ENCODE data around the gene SLC49A3. TPM values are rescaled to one million over a fixed set of nuclear protein-coding genes. Genes with fewer than 3 reads are reported as not detected.
"Not testable (repeated sequence)": the region's sequence is repeated elsewhere in the genome, so short reads cannot be mapped to it uniquely, and the experiment has no call there.

SLC49A3 gene
- polyA plus RNA-seq (ENCODE audit: insufficient read length in 3 of 3): 1 to 10 TPM; 3.7 to 6.3 (median 3.8) TPM
- long read RNA-seq, donor 1: 0 reads
- long read RNA-seq, donor 2, partial matches to known transcripts: 0 of 1 reads
- long read RNA-seq, donor 2, other reads (novel, unspliced or antisense): 0 of 1 reads
- long read RNA-seq, donor 3: 0 reads
- long read RNA-seq, donor 4, partial matches to known transcripts: 6 of 6 reads
- long read RNA-seq, donor 4, other reads (novel, unspliced or antisense): 0 of 6 reads
- long read RNA-seq, donor 5: 0 reads
- long read RNA-seq, donor 6: 0 reads
- long read RNA-seq, donor 7, partial matches to known transcripts: 0 of 1 reads
- long read RNA-seq, donor 7, other reads (novel, unspliced or antisense): 0 of 1 reads
- long read RNA-seq, donor 8: 0 reads
- long read RNA-seq, donor 9: 0 reads
- long read RNA-seq, donor 10, partial matches to known transcripts: 6 of 15 reads
- long read RNA-seq, donor 10, other reads (novel, unspliced or antisense): 9 of 15 reads
- long read RNA-seq, donor 11: 0 reads
- long read RNA-seq, donor 12, partial matches to known transcripts: 0 of 1 reads
- long read RNA-seq, donor 12, other reads (novel, unspliced or antisense): 0 of 1 reads
- long read RNA-seq, donor 13: 0 reads
- long read RNA-seq, donor 14: 0 reads
- long read RNA-seq, donor 15: 0 reads
- long read RNA-seq, donor 16: 0 reads

DNA sequence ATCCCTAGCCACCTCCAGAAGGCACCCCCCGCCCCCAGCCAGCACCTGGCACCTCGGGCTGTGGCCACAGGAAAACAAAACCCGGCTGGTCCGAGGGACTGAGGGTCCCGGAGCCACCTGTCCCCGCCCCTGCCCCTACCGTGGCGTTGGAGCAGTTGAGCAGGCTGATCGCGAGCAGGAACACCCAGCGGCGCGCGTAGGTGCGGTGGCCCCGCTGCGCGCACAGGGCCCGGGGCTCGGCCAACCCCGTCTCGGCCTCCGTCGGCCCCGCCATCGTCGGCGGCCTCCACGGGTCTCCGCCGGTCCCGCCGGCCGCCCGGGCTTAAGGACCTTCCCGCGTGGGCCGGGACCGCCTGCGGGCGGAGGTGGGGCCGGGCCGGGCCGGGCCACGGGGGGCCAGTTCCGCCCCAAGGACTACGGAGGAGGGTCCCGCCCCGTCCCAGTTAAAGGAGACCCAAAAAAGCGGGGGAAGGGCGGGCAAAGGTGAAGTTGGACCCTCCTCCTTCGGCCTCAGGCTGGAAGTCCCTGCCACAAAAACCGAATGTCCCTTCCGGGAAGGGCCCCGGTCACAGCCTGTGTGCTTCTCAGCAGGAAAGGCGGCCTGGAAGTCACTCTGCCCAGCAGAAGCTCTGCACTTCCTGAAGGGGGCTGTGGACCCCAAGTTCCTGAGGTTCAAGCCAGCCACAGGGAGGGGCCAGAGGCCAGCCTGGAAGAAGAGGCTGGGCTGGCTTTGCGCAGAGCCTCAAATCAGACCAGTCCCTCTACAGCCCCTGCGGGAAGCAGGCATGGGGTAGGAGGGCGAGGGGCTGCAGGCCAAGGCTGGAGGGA lies at the start of gene SLC49A3:
SLC49A3 (minus strand) TSS at position 298 of the 828 bp plus-strand sequence; CDS start at position 274, 24 bp downstream.
- no peak for DNase-seq (ENCODE audit: extremely low read depth in 1 of 11, low read depth in 9 of 11, low spot score in 4 of 11)

GRCh38 chr4:736561-736960 lies 47.6 kb upstream of the SLC49A3 start:
- DNase-seq (ENCODE audit: extremely low read depth in 1 of 11, low read depth in 9 of 11, low spot score in 4 of 11): not testable (repeated sequence)

DNA sequence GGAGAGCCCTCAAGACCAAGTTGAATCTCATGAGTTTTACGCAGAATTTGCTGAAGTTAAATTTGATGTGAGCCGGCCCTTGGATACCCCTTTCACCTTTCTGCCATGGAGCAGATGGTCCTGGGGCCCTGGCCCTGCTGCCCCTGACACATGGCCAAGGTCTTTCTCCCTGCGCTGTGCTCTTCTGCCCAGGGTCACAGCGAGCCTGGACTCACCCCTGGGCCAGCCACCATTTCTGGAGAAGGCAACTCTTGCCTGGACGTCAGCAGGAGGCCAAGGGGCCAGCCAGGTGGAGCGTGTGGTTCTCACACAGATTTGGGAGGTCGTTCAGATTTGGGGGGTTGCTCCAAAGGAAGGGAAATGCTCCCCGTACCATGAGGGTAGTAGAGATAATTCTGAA lies 46.6 kb upstream of the SLC49A3 start:
- DNase-seq (ENCODE audit: extremely low read depth in 1 of 11, low read depth in 9 of 11, low spot score in 4 of 11): no peak

DNA sequence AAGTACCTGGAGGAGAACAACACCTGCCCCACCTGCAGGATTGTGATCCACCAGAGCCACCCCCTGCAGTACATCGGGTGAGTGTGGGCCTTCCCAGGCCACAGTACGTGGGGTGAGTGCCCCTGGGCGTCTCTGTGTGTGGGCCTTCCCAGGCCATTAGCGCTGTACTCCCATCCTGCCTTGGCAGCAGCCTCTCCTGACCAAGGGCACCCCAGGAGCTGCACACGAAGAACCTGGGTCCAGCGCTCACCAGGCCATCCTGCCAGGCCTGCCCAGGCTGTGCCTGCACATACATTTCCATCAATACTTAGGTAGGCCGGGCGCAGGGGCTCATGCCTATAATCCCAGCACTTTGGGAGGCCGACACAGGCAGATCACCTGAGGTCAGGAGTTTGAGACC lies 46.0 kb upstream of the SLC49A3 start:
- no peak for DNase-seq (ENCODE audit: extremely low read depth in 1 of 11, low read depth in 9 of 11, low spot score in 4 of 11)

DNA sequence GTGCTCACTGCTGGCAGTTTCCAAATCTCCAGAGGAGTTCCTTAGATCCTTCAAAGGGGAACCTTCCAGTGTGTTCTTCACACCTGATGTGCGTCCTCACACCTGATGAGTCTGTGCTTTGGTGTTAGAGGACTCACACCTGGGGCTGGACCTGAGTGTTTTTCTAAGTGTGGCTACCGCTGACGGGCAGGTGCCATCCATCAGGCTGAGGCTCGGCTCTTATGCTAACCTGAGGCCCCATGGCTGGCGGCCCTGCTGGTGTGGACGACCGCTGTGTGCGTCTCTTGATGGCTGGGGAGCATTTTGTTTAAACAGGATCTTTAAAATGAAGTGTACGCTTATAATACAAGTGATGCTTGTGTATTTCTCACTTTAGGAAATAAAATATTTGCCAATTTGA lies 45.1 kb upstream of the SLC49A3 start:
- DNase-seq (ENCODE audit: extremely low read depth in 1 of 11, low read depth in 9 of 11, low spot score in 4 of 11): no peak

DNA sequence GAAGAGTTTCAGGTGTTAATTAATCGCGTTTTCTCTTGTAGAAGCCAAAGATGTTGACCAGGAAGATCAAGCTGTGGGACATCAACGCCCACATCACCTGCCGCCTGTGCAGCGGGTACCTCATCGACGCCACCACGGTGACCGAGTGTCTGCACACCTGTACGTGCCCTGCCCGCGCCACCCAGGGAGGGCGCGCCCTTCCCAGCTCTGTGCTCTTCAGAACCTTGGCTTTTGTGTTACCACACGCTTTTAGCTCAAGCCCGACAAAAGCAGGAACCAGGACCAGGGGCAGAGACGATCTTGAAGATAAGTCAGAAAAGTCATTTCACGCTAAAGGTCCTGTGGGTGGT lies 44.7 kb upstream of the SLC49A3 start:
- no peak for DNase-seq (ENCODE audit: extremely low read depth in 1 of 11, low read depth in 9 of 11, low spot score in 4 of 11)

DNA sequence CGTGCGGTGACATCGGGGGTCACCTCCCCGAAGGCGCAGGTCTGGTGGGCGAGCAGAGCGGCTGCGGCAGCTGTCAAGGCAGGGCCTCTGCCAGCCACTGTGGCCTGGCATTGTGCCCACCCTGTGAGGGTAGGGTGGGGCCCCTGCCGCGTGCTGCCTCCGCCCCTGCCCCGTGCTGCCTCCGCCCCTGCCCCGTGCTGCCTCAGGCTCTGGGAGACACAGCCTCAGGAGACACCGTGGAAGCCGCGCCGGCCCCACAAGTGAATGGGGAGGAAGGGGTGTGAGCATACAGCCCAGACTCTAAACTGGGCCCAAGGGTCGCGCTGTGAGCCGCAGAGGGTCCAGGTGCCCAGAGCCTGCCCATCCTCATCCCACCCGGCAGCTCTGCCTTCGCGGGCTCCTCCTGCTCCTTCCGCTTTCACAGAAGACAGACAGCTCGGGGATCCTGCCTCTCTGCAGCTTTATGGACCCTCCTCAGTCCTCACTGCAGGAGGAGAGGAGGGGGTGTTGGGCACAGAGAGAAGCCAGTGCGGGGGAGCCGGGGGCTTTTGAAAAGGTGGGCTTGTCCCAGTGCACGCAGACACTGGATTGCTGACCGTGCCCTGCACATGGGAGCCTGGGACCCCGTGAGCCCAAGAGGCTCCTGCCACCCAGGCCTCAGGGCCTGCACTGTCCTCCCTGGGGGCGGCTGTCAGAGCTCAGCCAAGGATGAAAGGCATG lies 44.1 kb upstream of the SLC49A3 start:
- no peak for DNase-seq (ENCODE audit: extremely low read depth in 1 of 11, low read depth in 9 of 11, low spot score in 4 of 11)

- DNase-seq (ENCODE audit: extremely low read depth in 1 of 11, low read depth in 9 of 11, low spot score in 4 of 11): no peak
Measured at GRCh38 chr4:732486-732885, 43.5 kb upstream of the SLC49A3 start.

DNA sequence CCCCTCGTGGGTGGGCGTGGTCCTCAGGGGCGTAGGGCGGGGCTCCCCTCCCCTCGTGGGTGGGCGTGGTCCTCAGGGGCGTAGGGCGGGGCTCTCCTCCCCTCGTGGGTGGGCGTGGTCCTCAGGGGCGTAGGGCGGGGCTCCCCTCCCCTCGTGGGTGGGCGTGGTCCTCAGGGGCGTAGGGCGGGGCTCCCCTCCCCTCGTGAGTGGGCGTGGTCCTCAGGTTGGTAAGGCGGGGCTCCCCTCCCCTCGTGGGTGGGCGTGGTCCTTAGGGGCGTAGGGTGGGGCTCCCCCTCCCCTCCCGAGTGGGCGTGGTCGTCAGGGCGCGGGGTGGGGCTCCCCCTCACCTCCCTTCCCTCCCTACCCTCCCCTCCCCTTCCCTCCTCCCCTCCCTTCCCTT lies 43.0 kb upstream of the SLC49A3 start:
- DNase-seq (ENCODE audit: extremely low read depth in 1 of 11, low read depth in 9 of 11, low spot score in 4 of 11): not testable (repeated sequence)

DNA sequence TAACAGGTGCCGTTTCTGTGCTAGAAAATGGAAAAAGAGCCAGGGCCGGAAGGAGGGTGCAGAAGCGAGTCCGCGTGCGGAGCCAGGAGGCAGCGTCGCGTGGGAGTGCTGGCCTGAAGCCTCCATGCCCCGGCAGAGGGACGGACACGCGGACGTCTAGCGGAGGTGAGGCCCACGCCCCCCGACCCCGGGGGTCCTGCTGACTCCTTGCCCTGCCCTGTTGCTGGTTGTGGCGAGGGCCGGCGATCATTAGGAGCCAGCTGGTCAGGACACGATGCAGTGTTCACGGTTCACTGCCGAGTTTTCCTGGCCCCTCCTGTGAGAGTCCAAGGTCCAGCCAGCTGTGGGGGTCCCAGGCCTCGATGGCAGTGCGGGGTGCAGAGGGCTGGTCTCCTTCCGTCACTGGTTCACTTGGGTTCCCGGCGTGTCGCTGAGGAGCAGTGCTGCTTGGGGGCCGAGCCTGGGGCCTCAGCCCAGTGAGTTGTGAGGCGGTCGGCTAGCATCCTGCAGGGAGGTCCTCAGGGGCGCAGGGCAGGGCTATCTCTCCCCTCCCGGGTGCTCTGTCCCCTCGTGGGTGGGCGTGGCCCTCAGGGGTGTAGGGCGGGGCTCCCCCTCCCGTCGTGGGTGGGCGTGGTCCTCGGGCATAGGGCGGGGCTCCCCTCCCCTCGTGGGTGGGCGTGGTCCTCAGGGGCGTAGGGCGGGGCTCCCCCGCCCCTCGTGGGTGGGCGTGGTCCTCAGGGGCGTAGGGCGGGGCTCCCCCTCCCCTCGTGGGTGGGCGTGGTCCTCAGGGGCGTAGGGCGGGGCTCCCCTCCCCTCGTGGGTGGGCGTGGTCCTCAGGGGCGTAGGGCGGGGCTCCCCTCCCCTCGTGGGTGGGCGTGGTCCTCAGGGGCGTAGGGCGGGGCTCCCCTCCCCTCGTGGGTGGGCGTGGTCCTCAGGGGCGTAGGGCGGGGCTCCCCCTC lies 42.3 kb upstream of the SLC49A3 start:
- not testable (repeated sequence) for DNase-seq (ENCODE audit: extremely low read depth in 1 of 11, low read depth in 9 of 11, low spot score in 4 of 11)

GRCh38 chr4:730511-730910 lies 41.6 kb upstream of the SLC49A3 start:
- no peak for DNase-seq (ENCODE audit: extremely low read depth in 1 of 11, low read depth in 9 of 11, low spot score in 4 of 11)

GRCh38 chr4:729336-730315 lies 40.7 kb upstream of the SLC49A3 start:
- no peak for DNase-seq (ENCODE audit: extremely low read depth in 1 of 11, low read depth in 9 of 11, low spot score in 4 of 11)

- DNase-seq (ENCODE audit: extremely low read depth in 1 of 11, low read depth in 9 of 11, low spot score in 4 of 11): no peak
Measured at GRCh38 chr4:727576-727975, 38.6 kb upstream of the SLC49A3 start.

GRCh38 chr4:726838-727237 lies 37.9 kb upstream of the SLC49A3 start:
- DNase-seq (ENCODE audit: extremely low read depth in 1 of 11, low read depth in 9 of 11, low spot score in 4 of 11): no peak

DNA sequence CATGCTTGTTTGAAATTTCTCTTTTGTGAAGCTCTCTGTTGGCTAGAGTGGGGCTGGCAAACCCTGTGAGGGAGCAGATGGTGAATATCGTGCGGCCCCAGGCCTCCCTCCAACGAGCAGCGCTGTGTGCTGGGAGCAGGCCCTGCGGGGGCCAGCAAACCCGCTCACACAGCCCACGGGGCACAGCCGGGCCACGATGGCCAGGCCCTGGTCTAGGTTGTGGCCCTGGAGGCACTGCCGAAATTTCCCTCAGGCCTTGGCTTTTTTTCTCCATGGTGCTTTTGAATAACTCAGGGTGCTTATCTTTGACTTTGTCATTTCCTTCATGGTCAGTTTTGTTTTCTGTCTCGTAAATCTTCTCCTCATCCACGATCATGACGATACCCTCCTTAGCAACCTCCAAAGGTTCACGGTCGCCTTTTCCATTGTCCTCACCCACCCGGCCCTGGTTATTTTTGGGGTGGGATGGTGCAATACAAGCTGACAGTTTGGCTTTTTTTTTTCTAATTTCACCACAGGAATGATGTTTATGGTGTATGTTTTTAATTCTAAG lies 37.4 kb upstream of the SLC49A3 start:
- DNase-seq (ENCODE audit: extremely low read depth in 1 of 11, low read depth in 9 of 11, low spot score in 4 of 11): no peak

- DNase-seq (ENCODE audit: extremely low read depth in 1 of 11, low read depth in 9 of 11, low spot score in 4 of 11): no peak
Measured at GRCh38 chr4:725391-726234, 36.7 kb upstream of the SLC49A3 start.
